HG03280 (cell line): ENCODE results near the gene GLIS1.
"Not testable (repeated sequence)": the region's sequence is repeated elsewhere in the genome, so short reads cannot be mapped to it uniquely, and the experiment has no call there.

Experiments
- ATAC-seq: cut with Tn5 transposase; IDR thresholded peaks from one replicate; pipeline ENCODE4 v1.9.1; 2021; ENCODE audit warnings: mild to moderate bottlenecking, moderate library complexity; ENCODE audit not compliant: unreplicated experiment

Gene GLIS1

GRCh38 chr1:53739109-53739681, at the start of gene GLIS1:
GLIS1 (minus strand) TSS chr1:53739164; CDS start chr1:53738064, 1,100 bp downstream.
- ATAC-seq: peak; percentile 90

- ATAC-seq: no peak
These were observed 48.7 kb upstream of the GLIS1 start for GRCh38 chr1:53787655-53788054.

- no peak for ATAC-seq
These were observed 44.1 kb upstream of the GLIS1 start for GRCh38 chr1:53783056-53783455.

GRCh38 chr1:53781654-53782053, 42.7 kb upstream of the GLIS1 start:
- ATAC-seq: no peak

GRCh38 chr1:53777272-53777671, 38.3 kb upstream of the GLIS1 start:
- no peak for ATAC-seq

GRCh38 chr1:53771648-53772047, 32.7 kb upstream of the GLIS1 start:
- ATAC-seq: no peak

- no peak for ATAC-seq
These were observed 30.8 kb upstream of the GLIS1 start for GRCh38 chr1:53769780-53770179.

GRCh38 chr1:53769184-53769583, 30.2 kb upstream of the GLIS1 start:
- ATAC-seq: no peak

GRCh38 chr1:53766831-53767405, 28.0 kb upstream of the GLIS1 start:
- ATAC-seq: no peak

GRCh38 chr1:53766194-53766742, 27.3 kb upstream of the GLIS1 start:
- ATAC-seq: no peak

- no peak for ATAC-seq
These were observed 26.7 kb upstream of the GLIS1 start for GRCh38 chr1:53765657-53766056.

- ATAC-seq: no peak
These were observed 24.9 kb upstream of the GLIS1 start for GRCh38 chr1:53763911-53764310.

GRCh38 chr1:53763461-53763860, 24.5 kb upstream of the GLIS1 start:
- ATAC-seq: no peak

- not testable (repeated sequence) for ATAC-seq
These were observed 21.5 kb upstream of the GLIS1 start for GRCh38 chr1:53760497-53760896.

GRCh38 chr1:53755874-53756273, 16.9 kb upstream of the GLIS1 start:
- ATAC-seq: no peak

GRCh38 chr1:53754484-53755312, 15.7 kb upstream of the GLIS1 start:
- ATAC-seq: no peak

- ATAC-seq: no peak
These were observed 13.3 kb upstream of the GLIS1 start for GRCh38 chr1:53752281-53752680.

- no peak for ATAC-seq
These were observed 8.9 kb upstream of the GLIS1 start for GRCh38 chr1:53747841-53748240.

- ATAC-seq: no peak
These were observed 1.7 kb upstream of the GLIS1 start for GRCh38 chr1:53740621-53741105.

- ATAC-seq: no peak
These were observed 507 bp downstream of the GLIS1 start for GRCh38 chr1:53738205-53739108.
